Muscle layer of colon (tissue), 2 donors: ENCODE measurements around the gene GRIK2.

Experiments used
- H3K27ac ChIP-seq: one replicate; pipeline ENCODE4 v1.7.0; 2013; ENCODE audit warnings: low read depth, mild to moderate bottlenecking, low read length, moderate library complexity
- H3K27me3 ChIP-seq, 2 donors: one replicate each; pipeline ENCODE4 v1.7.0; 2013; ENCODE audit warnings: low read length in 2 of 2, mild to moderate bottlenecking in 2 of 2; ENCODE audit not compliant: insufficient read depth in 2 of 2, control insufficient read depth in 1 of 2
- H3K36me3 ChIP-seq: one replicate; pipeline ENCODE4 v1.7.0; 2013; ENCODE audit warnings: mild to moderate bottlenecking, low read length; ENCODE audit not compliant: insufficient read depth
- H3K4me1 ChIP-seq: one replicate; pipeline ENCODE4 v1.7.0; 2013; ENCODE audit warnings: mild to moderate bottlenecking, low read length; ENCODE audit not compliant: insufficient read depth
- H3K4me3 ChIP-seq, 2 donors: one replicate each; pipeline ENCODE4 v1.7.0; 2013; ENCODE audit warnings: low read length in 2 of 2, low read depth in 1 of 2, mild to moderate bottlenecking in 1 of 2, moderate library complexity in 1 of 2
- H3K9ac ChIP-seq: one replicate; pipeline ENCODE4 v1.7.0; 2013; ENCODE audit warnings: low read length
- H3K9me3 ChIP-seq: one replicate; pipeline ENCODE4 v1.7.0; 2013; ENCODE audit warnings: mild to moderate bottlenecking, low read length
- donor health status: abdominal sarcoma.
- donor health status: Adenocarcinoma of cecum.

Gene GRIK2

DNA sequence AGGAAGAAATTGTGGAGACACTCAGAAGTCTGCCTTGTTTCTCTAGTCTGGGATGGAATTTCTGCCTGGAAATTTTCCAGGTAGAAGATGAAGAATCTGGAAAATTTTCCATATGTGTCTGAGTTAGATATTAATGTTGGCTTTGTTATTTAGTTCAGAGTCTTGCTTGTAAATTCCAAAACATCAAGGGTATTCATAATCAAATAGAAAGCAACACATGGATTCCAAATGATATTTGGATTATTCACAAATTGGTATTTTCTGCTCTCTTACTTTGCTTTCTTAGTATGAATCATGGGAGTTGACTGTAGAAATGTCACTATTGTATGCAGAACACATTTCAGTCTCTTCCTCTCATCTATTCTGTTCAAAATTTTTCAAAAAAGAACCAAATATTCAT is 116.0 kb downstream of the GRIK2 start:
- Histone ChIP-seq H3K9ac (no peak overlapping the region), H3K27me3 (no peaks in the 10 kb centered on the region), H3K9me3 (no peaks in the 10 kb centered on the region), H3K27ac (no peak overlapping the region), H3K4me3 (no peak overlapping the region), H3K4me1 (no peaks in the 10 kb centered on the region), H3K36me3 (no peaks in the 10 kb centered on the region)

DNA sequence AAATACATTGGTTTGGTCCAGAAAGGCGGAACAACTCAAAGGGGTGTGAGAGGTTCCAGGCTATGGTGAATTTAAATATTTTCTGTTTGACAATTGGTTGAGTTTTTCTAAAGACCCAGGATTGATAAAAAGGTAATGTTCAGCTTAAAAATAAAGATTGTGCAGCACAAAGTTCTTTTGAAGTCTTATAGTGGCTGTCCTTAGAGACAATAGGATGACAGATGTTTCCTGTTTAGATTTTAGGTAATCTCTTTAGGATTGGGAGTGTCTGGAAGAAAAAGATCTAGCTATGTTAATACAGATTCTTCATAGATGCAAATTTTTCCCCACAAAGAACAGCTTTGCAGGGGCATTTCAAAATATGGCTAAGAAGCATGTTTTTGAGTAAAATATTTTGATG is 119.7 kb downstream of the GRIK2 start:
- no peaks in the 10 kb centered on the region for H3K36me3 ChIP-seq
- no peaks in the 10 kb centered on the region for H3K4me1 ChIP-seq
- no peaks in the 10 kb centered on the region for H3K9me3 ChIP-seq
- H3K4me3 ChIP-seq, result no peak overlapping the region
- H3K9ac ChIP-seq, result no peak overlapping the region
- no peaks in the 10 kb centered on the region for H3K27me3 ChIP-seq
- no peak overlapping the region for H3K27ac ChIP-seq

DNA sequence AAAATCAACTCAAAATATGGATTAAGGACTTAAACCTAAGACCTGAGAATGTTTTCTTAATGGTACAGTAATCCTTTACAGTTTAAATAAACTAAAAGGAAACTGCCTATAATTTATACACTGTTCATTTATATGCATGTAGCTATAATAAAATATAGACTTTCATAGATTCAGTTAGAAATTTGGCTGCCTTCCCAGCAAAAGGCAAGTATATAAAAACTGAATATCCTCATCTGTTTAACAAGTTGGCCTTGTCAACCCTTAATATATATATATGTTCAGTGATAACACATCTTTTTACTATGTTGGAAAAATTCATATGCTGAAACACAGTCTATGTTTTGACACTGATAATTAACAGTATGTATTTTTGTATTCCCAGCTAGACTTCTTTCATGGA is 123.1 kb downstream of the GRIK2 start:
- Histone ChIP-seq H3K27ac (no peak overlapping the region), H3K36me3 (no peaks in the 10 kb centered on the region), H3K9ac (no peak overlapping the region), H3K27me3 (no peaks in the 10 kb centered on the region), H3K9me3 (no peaks in the 10 kb centered on the region), H3K4me1 (no peaks in the 10 kb centered on the region), H3K4me3 (no peak overlapping the region)

DNA sequence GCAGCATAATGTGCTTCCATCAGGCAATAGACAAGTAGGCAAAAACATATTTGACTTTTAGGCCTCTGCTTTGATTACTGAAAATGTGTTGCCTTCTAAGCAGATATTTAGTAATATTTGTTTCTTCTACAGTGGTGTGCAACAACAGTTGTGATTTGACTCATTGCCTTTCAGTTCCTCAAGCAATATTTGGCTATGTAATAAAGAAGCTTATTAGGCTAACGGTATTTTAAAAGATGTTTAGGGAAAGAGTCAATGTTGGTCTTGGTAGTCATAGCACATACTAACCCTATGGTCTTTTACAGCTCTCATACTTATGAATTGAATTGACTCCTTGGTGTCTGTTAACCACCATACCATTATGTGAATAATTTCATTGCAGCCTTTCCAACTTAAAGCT is 124.1 kb downstream of the GRIK2 start:
- Histone ChIP-seq H3K4me1 (no peaks in the 10 kb centered on the region), H3K27ac (no peak overlapping the region), H3K36me3 (no peaks in the 10 kb centered on the region), H3K27me3 (no peaks in the 10 kb centered on the region), H3K9ac (no peak overlapping the region), H3K4me3 (no peak overlapping the region), H3K9me3 (no peaks in the 10 kb centered on the region)

DNA sequence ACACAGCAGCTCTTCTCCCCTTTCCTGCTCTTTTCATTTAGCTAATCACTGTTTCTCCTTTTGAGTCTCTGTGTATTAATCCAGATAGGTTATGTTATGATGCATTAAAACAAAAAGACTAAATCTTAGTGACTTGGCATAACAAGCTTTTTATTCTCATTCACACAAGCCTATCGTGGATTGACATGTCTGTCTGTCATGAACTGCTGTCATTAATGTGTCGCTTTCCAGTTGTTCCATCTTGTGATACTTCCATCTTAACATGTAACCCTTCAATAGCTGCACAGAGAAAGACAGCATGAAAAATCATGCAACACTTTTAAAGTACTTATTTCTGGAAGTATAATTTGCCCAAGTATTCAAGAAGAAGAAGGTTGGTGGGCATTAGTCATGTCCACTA is 128.7 kb downstream of the GRIK2 start:
- Histone ChIP-seq H3K4me1 (no peaks in the 10 kb centered on the region), H3K27ac (no peak overlapping the region), H3K4me3 (no peak overlapping the region), H3K9ac (no peak overlapping the region), H3K9me3 (no peaks in the 10 kb centered on the region), H3K36me3 (no peaks in the 10 kb centered on the region), H3K27me3 (no peaks in the 10 kb centered on the region)

DNA sequence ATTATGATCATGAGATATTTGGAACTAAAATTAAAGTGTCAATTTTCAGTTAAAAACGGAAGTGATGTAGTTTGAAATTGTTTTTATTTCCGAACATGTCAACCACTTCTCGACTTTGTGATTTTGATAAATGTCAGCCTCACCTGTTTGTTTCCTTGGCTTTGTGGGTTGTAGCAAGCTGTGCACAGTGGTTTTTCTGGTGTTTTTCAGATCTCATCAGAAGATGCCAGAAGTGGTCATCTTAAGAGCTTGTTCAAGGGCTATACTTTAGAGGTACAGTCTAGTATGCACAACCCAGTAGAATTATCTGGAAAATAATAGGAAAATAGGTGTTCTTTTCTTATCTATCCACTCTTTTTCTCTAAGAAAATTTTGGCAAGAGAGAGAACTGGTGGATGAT is 134.0 kb downstream of the GRIK2 start:
- no peaks in the 10 kb centered on the region for H3K4me1 ChIP-seq
- no peak overlapping the region for H3K27ac ChIP-seq

DNA sequence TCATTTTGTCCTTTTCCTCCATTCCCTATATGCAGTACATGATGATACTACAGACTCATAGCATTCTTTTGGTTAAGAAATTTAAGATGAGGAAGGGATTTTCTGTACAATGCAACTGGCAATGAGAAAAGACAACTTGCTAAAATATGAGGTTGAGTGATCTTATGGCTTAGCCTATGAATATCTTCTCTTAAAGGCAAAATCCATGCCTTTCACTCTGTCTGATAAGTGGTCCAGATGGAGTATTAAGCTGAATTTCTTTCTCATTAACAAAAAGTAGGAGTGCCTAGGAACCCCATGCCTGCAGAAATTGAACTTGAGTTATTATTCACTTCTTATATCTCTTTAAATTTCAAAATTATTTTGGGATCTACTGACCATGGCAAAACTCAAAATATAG is 135.3 kb downstream of the GRIK2 start:
- no peak overlapping the region for H3K4me3 ChIP-seq
- H3K9me3 ChIP-seq, result no peaks in the 10 kb centered on the region
- no peak overlapping the region for H3K27ac ChIP-seq
- H3K9ac ChIP-seq, result no peak overlapping the region
- no peaks in the 10 kb centered on the region for H3K27me3 ChIP-seq
- H3K36me3 ChIP-seq, result no peaks in the 10 kb centered on the region
- no peaks in the 10 kb centered on the region for H3K4me1 ChIP-seq

More for the DNA sequence above, 134.0 kb downstream of the GRIK2 start:
- H3K9ac ChIP-seq, result no peak overlapping the region
- H3K4me3 ChIP-seq, result no peak overlapping the region
- no peaks in the 10 kb centered on the region for H3K36me3 ChIP-seq
- H3K27me3 ChIP-seq, result no peaks in the 10 kb centered on the region
- H3K9me3 ChIP-seq, result no peaks in the 10 kb centered on the region

DNA sequence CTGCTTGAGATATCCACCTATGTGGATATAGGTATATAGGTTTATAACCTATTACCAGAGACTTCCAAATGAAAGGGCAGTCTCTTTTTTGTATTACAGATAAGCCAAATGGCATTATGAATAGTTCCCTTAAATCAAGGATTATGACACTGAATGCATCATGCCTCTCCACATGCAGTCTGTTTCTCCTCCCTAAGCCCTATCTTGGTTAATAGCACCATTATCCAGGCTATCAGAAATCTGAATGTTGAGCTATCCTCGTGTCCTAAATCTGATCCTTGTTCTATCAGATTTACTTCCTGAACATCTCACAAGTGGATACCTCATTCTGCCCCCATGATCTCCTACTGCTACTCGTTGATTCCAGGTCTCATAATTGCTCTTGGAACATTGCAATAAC is 138.0 kb downstream of the GRIK2 start:
- H3K9ac ChIP-seq, result no peak overlapping the region
- H3K27ac ChIP-seq, result no peak overlapping the region
- H3K9me3 ChIP-seq, result no peaks in the 10 kb centered on the region
- H3K36me3 ChIP-seq, result no peaks in the 10 kb centered on the region
- H3K4me1 ChIP-seq, result no peaks in the 10 kb centered on the region
- no peak overlapping the region for H3K4me3 ChIP-seq
- H3K27me3 ChIP-seq, result no peaks in the 10 kb centered on the region

DNA sequence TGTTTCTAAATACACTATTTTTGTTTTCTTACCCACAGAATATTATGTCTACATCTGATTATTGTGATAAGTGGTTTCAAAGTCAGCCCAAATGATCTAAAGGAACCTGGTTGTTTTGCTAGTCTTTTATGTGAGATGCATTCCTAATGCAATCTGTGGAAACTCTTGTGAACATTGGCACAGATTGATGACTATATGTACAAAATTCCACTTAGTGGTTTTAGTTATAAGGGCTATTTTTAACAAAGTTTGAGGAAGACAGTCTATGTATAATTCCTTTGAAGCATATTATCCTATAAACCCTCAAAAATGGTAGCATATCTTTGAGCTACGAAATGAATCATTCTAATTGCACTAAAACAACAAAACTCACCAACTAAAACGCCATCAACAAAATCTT is 140.9 kb downstream of the GRIK2 start:
- no peaks in the 10 kb centered on the region for H3K9me3 ChIP-seq
- no peaks in the 10 kb centered on the region for H3K36me3 ChIP-seq
- H3K27ac ChIP-seq, result no peak overlapping the region
- no peaks in the 10 kb centered on the region for H3K27me3 ChIP-seq
- no peak overlapping the region for H3K4me3 ChIP-seq
- no peak overlapping the region for H3K9ac ChIP-seq
- no peaks in the 10 kb centered on the region for H3K4me1 ChIP-seq

DNA sequence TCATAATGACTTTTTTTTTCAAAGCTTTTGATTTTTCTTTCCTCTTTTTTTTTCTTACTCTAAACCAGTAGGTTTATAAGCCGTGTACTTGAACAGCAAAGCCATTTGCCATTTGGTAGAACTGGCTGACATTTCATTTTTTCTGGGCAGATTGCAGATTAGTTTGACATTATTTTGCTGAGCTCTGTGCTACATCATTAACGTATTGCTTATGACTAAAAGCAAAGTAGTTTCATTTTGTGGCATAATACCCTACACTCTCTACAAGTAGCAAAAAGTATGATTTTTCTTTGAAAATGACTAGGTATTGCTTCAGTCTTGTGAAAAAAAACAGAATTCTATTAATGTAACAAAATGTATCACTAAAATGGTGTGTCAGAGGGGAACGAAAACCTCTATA is 141.3 kb downstream of the GRIK2 start:
- H3K9ac ChIP-seq, result no peak overlapping the region
- H3K9me3 ChIP-seq, result no peaks in the 10 kb centered on the region
- no peak overlapping the region for H3K4me3 ChIP-seq
- no peaks in the 10 kb centered on the region for H3K4me1 ChIP-seq
- no peaks in the 10 kb centered on the region for H3K27me3 ChIP-seq
- H3K27ac ChIP-seq, result no peak overlapping the region
- H3K36me3 ChIP-seq, result no peaks in the 10 kb centered on the region

DNA sequence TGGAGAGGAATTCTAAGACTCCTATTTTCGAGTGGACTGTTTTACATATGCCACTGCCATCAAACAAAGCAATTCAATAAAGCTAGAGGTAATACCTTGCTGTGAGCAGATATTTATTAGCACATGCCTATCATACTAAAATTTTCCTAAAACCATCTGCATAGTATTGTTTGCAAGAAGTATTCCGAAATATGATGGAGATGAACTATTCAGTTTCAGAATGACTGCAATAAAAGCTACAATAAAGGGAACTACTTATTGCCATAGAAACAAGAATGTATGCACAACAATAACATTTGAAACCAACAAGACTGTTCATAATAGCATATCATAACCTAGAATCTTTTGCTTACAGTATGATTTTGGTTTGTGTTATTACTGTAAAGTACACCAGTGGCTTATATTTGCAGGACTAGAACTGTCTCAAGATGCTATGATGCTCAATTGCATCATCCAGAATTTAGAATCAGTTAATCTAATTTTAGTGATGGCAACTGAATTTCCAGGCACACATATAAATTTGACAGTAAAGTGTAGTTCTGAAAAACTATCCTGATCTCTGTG is 144.3 kb downstream of the GRIK2 start:
- Histone ChIP-seq H3K4me1 (no peaks in the 10 kb centered on the region), H3K27me3 (no peaks in the 10 kb centered on the region), H3K9me3 (no peaks in the 10 kb centered on the region), H3K36me3 (no peaks in the 10 kb centered on the region), H3K4me3 (no peak overlapping the region), H3K27ac (no peak overlapping the region), H3K9ac (no peak overlapping the region)

DNA sequence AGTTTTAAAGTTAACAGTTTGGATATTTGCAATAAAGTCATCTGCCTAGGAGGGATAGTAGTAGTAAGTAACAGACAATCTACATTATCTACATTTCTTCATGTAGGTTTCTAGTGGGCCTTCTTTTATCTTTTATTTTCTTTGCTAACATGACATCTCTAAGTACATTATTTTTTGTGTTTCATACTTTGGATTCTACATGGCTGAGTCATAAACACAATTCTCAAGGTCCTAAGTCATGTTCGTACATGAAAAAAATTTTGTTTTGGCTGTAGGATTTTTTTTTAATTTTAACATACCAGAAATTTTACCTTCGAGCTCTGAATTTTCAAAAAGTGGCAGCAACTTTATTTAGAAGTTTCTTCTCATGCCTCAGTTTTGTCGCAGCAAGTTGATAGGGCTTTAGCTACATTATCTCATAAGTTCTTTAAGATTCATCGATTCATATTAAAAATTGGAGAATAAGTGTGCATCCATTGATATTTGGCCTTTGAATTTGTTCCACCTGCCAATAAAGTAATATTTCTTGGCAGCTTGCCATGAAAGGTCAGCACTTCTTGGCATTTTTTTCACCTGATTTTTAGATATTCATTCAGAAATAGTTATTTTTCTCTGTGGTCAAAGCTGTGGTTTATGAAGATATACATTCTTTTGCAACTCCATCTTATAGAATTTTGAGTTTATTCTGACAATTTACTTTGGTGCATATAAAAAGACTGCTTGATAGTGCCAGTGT is 146.2 kb downstream of the GRIK2 start:
- Histone ChIP-seq H3K27ac (no peak overlapping the region), H3K4me1 (no peaks in the 10 kb centered on the region), H3K9me3 (no peaks in the 10 kb centered on the region), H3K9ac (no peak overlapping the region), H3K27me3 (no peaks in the 10 kb centered on the region), H3K4me3 (no peak overlapping the region), H3K36me3 (no peaks in the 10 kb centered on the region)
